NT2/D1 (cell line): ENCODE data around the gene TARBP2.

Experiments used
- SUZ12 ChIP-seq: IDR thresholded peaks from 2 replicates; pipeline ENCODE4 v1.6.1; 2011; ENCODE audit not compliant: insufficient read length, insufficient read depth; ENCODE audit errors: extremely low read depth
- ZNF274 ChIP-seq: IDR thresholded peaks from 2 replicates; pipeline ENCODE4 v1.6.1; 2011; ENCODE audit warnings: mild to moderate bottlenecking, low read depth, low read length

DNA sequence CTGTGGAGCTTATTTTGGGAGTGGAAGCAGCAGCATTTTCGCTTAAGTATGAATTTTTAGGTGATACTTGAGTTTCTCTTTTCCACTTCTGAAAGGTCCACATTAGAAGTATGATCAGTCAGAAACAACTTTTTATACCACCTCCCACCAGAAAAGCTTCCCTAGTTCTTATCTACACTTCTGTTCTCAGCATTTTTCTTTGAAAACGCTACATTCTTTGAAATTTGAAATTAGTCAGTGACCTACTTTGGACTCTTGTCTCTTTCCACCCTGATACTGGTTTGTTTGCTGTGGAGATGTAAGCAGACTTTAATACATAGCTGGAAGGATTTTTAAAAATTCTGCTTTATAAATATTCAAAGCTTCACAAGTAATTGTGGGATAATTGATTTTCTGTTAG is 27.0 kb upstream of the TARBP2 start:
- TF ChIP-seq ZNF274 (no peak), SUZ12 (no peak)
